HUES48 (cell line): ENCODE data around the gene GLRB.
"Not testable (repeated sequence)": the region's sequence is repeated elsewhere in the genome, so short reads cannot be mapped to it uniquely, and the experiment has no call there.

ENCODE experiments used
- H3K27ac ChIP-seq: one replicate; pipeline ENCODE4 v1.7.0; 2013; ENCODE audit warnings: low read depth, low read length, inconsistent platforms
- H3K27me3 ChIP-seq: 2 replicates; pipeline ENCODE4 v1.6.1; 2013; ENCODE audit warnings: mild to moderate bottlenecking, low read length; ENCODE audit not compliant: control insufficient read depth, insufficient read depth
- H3K36me3 ChIP-seq: 2 replicates; pipeline ENCODE4 v1.6.1; 2013; ENCODE audit warnings: low read length; ENCODE audit not compliant: control insufficient read depth, insufficient read depth
- H3K4me1 ChIP-seq: 2 replicates; pipeline ENCODE4 v1.6.1; 2013; ENCODE audit warnings: mild to moderate bottlenecking, low read length; ENCODE audit not compliant: control insufficient read depth, insufficient read depth
- H3K4me3 ChIP-seq: 2 replicates; pipeline ENCODE4 v1.5.1; 2013; ENCODE audit warnings: mild to moderate bottlenecking, low read depth, low read length
- H3K9ac ChIP-seq: 2 replicates; pipeline ENCODE4 v1.6.1; 2013; ENCODE audit warnings: mild to moderate bottlenecking, low read depth, low read length, moderate library complexity
- H3K9me3 ChIP-seq: 2 replicates; pipeline ENCODE4 v1.6.1; 2013; ENCODE audit warnings: low read length; ENCODE audit not compliant: control insufficient read depth, insufficient read depth

Gene GLRB

GRCh38 chr4:157075811-157076577 is at the start of gene GLRB:
Gene GLRB, plus strand, starts transcription at chr4:157076150. Its CDS starts 1,875 bp downstream, at chr4:157078025.
- no peaks in the 10 kb centered on the region for H3K36me3 ChIP-seq

GRCh38 chr4:157035471-157035870 is 40.5 kb upstream of the GLRB start:
- H3K9ac ChIP-seq: no peak overlapping the region
- no peak overlapping the region for H3K4me3 ChIP-seq
- no peak overlapping the region for H3K27ac ChIP-seq
- H3K4me1 ChIP-seq: no peaks in the 10 kb centered on the region
- H3K9me3 ChIP-seq: no peaks in the 10 kb centered on the region
- no peaks in the 10 kb centered on the region for H3K27me3 ChIP-seq
- H3K36me3 ChIP-seq: no peaks in the 10 kb centered on the region

More at GRCh38 chr4:157075811-157076577, at the start of gene GLRB:
- H3K9ac ChIP-seq: no peak within 1 kb of the TSS; the same call in 1 of the 2 replicates
- peaks cover 41% of the 10 kb centered on the region for H3K27me3 ChIP-seq
- H3K9me3 ChIP-seq: no peaks in the 10 kb centered on the region
- H3K4me1 ChIP-seq: peaks cover 7% of the 10 kb centered on the region
- peak within 1 kb of the TSS; percentile 70 for H3K4me3 ChIP-seq
- no peak within 1 kb of the TSS for H3K27ac ChIP-seq

GRCh38 chr4:157040405-157040804 is 35.5 kb upstream of the GLRB start:
- Histone ChIP-seq H3K4me1 (no peaks in the 10 kb centered on the region), H3K9ac (no peak overlapping the region), H3K4me3 (no peak overlapping the region), H3K27me3 (no peaks in the 10 kb centered on the region), H3K36me3 (no peaks in the 10 kb centered on the region), H3K27ac (no peak overlapping the region), H3K9me3 (no peaks in the 10 kb centered on the region)

GRCh38 chr4:157043131-157043530 is 32.8 kb upstream of the GLRB start:
- Histone ChIP-seq H3K27me3 (no peaks in the 10 kb centered on the region), H3K36me3 (no peaks in the 10 kb centered on the region), H3K4me3 (no peak overlapping the region), H3K9me3 (no peaks in the 10 kb centered on the region), H3K27ac (no peak overlapping the region), H3K9ac (no peak overlapping the region), H3K4me1 (no peaks in the 10 kb centered on the region)

GRCh38 chr4:157045507-157046127 is 30.3 kb upstream of the GLRB start:
- no peaks in the 10 kb centered on the region for H3K4me1 ChIP-seq
- no peak overlapping the region for H3K9ac ChIP-seq
- no peak overlapping the region for H3K4me3 ChIP-seq
- H3K36me3 ChIP-seq: no peaks in the 10 kb centered on the region
- no peaks in the 10 kb centered on the region for H3K27me3 ChIP-seq
- no peak overlapping the region for H3K27ac ChIP-seq
- H3K9me3 ChIP-seq: no peaks in the 10 kb centered on the region

- Histone ChIP-seq H3K9me3 (no peaks in the 10 kb centered on the region), H3K4me3 (no peak overlapping the region), H3K27ac (no peak overlapping the region), H3K36me3 (no peaks in the 10 kb centered on the region), H3K9ac (no peak overlapping the region), H3K4me1 (0 out of 2 replicates have a peak, but pooled peaks cover 4% of the 10 kb centered on the region), H3K27me3 (no peaks in the 10 kb centered on the region)
Observed at GRCh38 chr4:157048248-157048647, 27.7 kb upstream of the GLRB start.

GRCh38 chr4:157050561-157050960 is 25.4 kb upstream of the GLRB start:
- Histone ChIP-seq H3K4me1 (0 out of 2 replicates have a peak, but pooled peaks cover 4% of the 10 kb centered on the region), H3K9me3 (no peaks in the 10 kb centered on the region), H3K27ac (no peak overlapping the region), H3K9ac (no peak overlapping the region), H3K27me3 (no peaks in the 10 kb centered on the region), H3K4me3 (no peak overlapping the region), H3K36me3 (no peaks in the 10 kb centered on the region)

GRCh38 chr4:157052429-157053040 is 23.4 kb upstream of the GLRB start:
- H3K36me3 ChIP-seq: no peaks in the 10 kb centered on the region
- no peak overlapping the region for H3K4me3 ChIP-seq
- no peak overlapping the region for H3K27ac ChIP-seq
- H3K9me3 ChIP-seq: no peaks in the 10 kb centered on the region
- no peaks in the 10 kb centered on the region for H3K27me3 ChIP-seq
- peaks cover 11% of the 10 kb centered on the region for H3K4me1 ChIP-seq
- no peak overlapping the region for H3K9ac ChIP-seq

- H3K27ac ChIP-seq: peak overlapping the region; percentile 72
Observed at GRCh38 chr4:157057218-157057617, 18.7 kb upstream of the GLRB start.

GRCh38 chr4:157058899-157059298 is 17.1 kb upstream of the GLRB start:
- H3K4me1 ChIP-seq: peaks cover 20% of the 10 kb centered on the region
- H3K4me3 ChIP-seq, H3K27ac ChIP-seq, H3K36me3 ChIP-seq, H3K9ac ChIP-seq, H3K27me3 ChIP-seq, H3K9me3 ChIP-seq: not testable (repeated sequence)

More at GRCh38 chr4:157057218-157057617, 18.7 kb upstream of the GLRB start:
- Histone ChIP-seq H3K9ac (no peak overlapping the region), H3K27me3 (no peaks in the 10 kb centered on the region), H3K36me3 (no peaks in the 10 kb centered on the region), H3K4me1 (peaks cover 24% of the 10 kb centered on the region), H3K9me3 (no peaks in the 10 kb centered on the region), H3K4me3 (no peak overlapping the region)

- Histone ChIP-seq H3K4me1 (peaks cover 7% of the 10 kb centered on the region), H3K27ac (no peak overlapping the region), H3K9ac (no peak overlapping the region), H3K9me3 (no peaks in the 10 kb centered on the region), H3K27me3 (peaks cover 28% of the 10 kb centered on the region), H3K4me3 (no peak overlapping the region), H3K36me3 (no peaks in the 10 kb centered on the region)
Observed at GRCh38 chr4:157072002-157072401, 3.9 kb upstream of the GLRB start.
